Spleen (tissue), 7 donors: ENCODE measurements around the gene DSCAML1.

ENCODE experiments used
- POLR2A ChIP-seq, 3 donors: fragments of 450-650 bp; IDR thresholded peaks; one replicate each; pipeline ENCODE4 v1.5.1; 2017; ENCODE audit warnings: antibody characterized with exemption in 3 of 3, mild to moderate bottlenecking in 1 of 3
- TF ChIP-seq, protein P1 (sequence below), 11 experiments: fragments of 200-600 bp in 7 of 11; fragments of 450-650 bp in 4 of 11; sonication (generic) in 4 of 11; IDR thresholded peaks in 8 of 11; conservative IDR thresholded peaks in 3 of 11; 1 replicate in 7 of 11; 2 replicates in 4 of 11; pipeline versions ENCODE4 v1.4.0 to v1.8.0; 2016 to 2021; ENCODE audit warnings: antibody characterized with exemption in 11 of 11, inconsistent platforms in 4 of 11, mild to moderate bottlenecking in 1 of 11
- donor health status: DM: no; HTN: no; CAD: no; lungs with moderate emphysema.
- donor health status: DM: no; HTN: no; CAD: no.
- donor health status: DM: no; HTN: no; CAD: no.

DNA sequence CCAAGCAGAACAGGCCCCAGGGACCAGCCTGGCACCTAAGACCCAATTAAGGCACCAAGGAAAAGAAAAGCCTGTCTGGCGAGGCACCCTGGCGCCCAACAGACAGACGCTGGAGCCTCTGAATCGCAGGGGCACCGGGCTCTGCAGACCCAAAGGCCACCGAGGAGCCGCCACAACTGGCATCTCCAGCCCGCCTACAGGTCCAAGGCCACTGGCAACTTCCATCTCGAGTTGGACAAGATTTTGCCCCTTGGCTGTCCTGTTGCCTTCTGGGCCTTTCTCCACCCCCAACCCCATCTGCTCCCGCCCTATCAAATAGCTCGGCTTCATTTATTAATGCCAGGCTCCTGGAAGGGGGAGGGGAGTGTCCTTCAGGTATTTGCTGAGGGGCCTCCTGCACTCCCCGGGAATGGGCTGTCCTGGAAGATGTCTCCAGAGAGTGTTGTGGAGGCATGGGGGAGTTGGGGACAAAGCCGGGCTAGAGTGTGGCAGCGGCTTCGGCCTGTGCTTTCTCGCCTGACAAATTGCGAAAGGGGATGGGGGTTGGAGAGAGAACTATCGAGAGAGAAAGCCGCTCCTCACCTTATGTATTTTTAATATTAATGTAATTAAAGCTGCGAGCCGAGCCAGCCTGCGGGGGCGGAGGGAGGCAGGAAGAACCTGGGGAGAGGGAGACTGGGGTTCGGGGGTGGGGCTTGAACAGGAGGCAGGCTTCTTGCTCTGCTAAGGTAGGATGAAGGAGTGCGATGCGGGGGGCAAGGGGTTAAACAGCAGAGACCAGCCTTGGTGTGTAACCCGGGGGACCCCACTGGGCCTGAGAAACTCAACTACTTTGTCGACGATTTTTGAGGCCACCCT lies 2.0 kb downstream of the DSCAML1 start:
- TF ChIP-seq, protein P1, sequence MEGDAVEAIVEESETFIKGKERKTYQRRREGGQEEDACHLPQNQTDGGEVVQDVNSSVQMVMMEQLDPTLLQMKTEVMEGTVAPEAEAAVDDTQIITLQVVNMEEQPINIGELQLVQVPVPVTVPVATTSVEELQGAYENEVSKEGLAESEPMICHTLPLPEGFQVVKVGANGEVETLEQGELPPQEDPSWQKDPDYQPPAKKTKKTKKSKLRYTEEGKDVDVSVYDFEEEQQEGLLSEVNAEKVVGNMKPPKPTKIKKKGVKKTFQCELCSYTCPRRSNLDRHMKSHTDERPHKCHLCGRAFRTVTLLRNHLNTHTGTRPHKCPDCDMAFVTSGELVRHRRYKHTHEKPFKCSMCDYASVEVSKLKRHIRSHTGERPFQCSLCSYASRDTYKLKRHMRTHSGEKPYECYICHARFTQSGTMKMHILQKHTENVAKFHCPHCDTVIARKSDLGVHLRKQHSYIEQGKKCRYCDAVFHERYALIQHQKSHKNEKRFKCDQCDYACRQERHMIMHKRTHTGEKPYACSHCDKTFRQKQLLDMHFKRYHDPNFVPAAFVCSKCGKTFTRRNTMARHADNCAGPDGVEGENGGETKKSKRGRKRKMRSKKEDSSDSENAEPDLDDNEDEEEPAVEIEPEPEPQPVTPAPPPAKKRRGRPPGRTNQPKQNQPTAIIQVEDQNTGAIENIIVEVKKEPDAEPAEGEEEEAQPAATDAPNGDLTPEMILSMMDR (IDR thresholded peaks at IDR 0.05 in 8 of 11, conservative IDR thresholded peaks at IDR 0.05 in 3 of 11), result no peak
- TF ChIP-seq POLR2A (IDR thresholded peaks at IDR 0.05), result no peak
